ENCODE results near the gene TMEM232. TPM values are rescaled to one million over a fixed set of nuclear protein-coding genes. Genes with fewer than 3 reads are reported as not detected.

Gene TMEM232
- total RNA-seq, 1 experiment from 2014 or later = 1.6 TPM

- Histone ChIP-seq H3T11ph (ENCODE audit: low read length) (no peak overlapping the region), H3K23ac (ENCODE audit: insufficient read length, low read depth, low read length) (no peak overlapping the region), H4K91ac (ENCODE audit: insufficient read length, low read depth, low read length) (no peak overlapping the region), H3K27ac (ENCODE audit: insufficient read length, low read depth, low read length) (no peak overlapping the region), H3K4ac (ENCODE audit: low read depth, low read length) (no peak overlapping the region), H2AFZ (ENCODE audit: low read length) (no peak overlapping the region), H2BK120ac (ENCODE audit: low read depth, low read length, poor library complexity, severe bottlenecking) (no peak overlapping the region), H2BK15ac (ENCODE audit: low read depth, low read length) (no peak overlapping the region), H3K79me1 (ENCODE audit: insufficient read depth, low read depth, low read length, poor library complexity, severe bottlenecking) (no peaks in the 10 kb centered on the region), H3K27me3 (ENCODE audit: insufficient read depth, low read length) (no peaks in the 10 kb centered on the region), H3K79me2 (ENCODE audit: insufficient read depth, low read length) (no peaks in the 10 kb centered on the region), H2BK12ac (ENCODE audit: insufficient read length, low read depth, low read length) (no peak overlapping the region), H3K18ac (ENCODE audit: insufficient read length, low read depth, low read length) (no peak overlapping the region), H4K8ac (replicated peaks; ENCODE audit: insufficient read length, low read depth, low read length) (no peak overlapping the region), H2AK5ac (ENCODE audit: insufficient read length, low read length) (no peak overlapping the region), H3K56ac (ENCODE audit: insufficient read length, low read depth, low read length) (no peak overlapping the region), H3K23me2 (ENCODE audit: insufficient read length, low read depth, low read length, poor library complexity, severe bottlenecking) (no peaks in the 10 kb centered on the region), H3K9ac (ENCODE audit: extremely low read depth, insufficient read length, low read length) (no peak overlapping the region), H3K14ac (ENCODE audit: insufficient read depth, low read length) (no peak overlapping the region), H4K5ac (ENCODE audit: insufficient read length, low read depth, low read length) (no peak overlapping the region), H2BK5ac (ENCODE audit: insufficient read length, low read length) (no peak overlapping the region), H4K20me1 (ENCODE audit: control insufficient read depth, insufficient read depth, insufficient read length) (no peaks in the 10 kb centered on the region), H3K4me2 (ENCODE audit: insufficient read depth, insufficient read length, low read length) (no peak overlapping the region), H2BK20ac (ENCODE audit: low read depth, low read length, poor library complexity, severe bottlenecking) (no peak overlapping the region), H3K9me3 (ENCODE audit: control insufficient read depth, low read depth, low read length) (no peaks in the 10 kb centered on the region), H3K4me1 (ENCODE audit: insufficient read depth, low read length) (no peaks in the 10 kb centered on the region)
- no peak overlapping the region for H3K4me3 Mint-ChIP-seq
- H3K36me3 Mint-ChIP-seq (ENCODE audit: insufficient read depth in 1 of 3, low read depth in 3 of 3) = no peaks in the 10 kb centered on the region
- no peaks in the 10 kb centered on the region for H3K9me3 Mint-ChIP-seq
- DNase-seq = no peak
- no CpG with 5 or more reads among the region's 3 CpGs for WGBS (ENCODE audit: extremely low coverage, insufficient read length, low lambda C conversion rate)
- H3K4me1 Mint-ChIP-seq = no peaks in the 10 kb centered on the region
- no peak overlapping the region for H3K27ac Mint-ChIP-seq
- no peaks in the 10 kb centered on the region; the same call in 1 of the 2 replicates for H3K27me3 Mint-ChIP-seq (ENCODE audit: low read depth)
- TF ChIP-seq CTCF (conservative IDR thresholded peaks at IDR 0.05) = no peak
Observed at GRCh38 chr5:110588286-110588980, 138.0 kb downstream of the TMEM232 start.

Data from H9 (cell line).